OCI-LY7 (cell line): ENCODE measurements around the gene MAN2C1. TPM values are rescaled to one million over a fixed set of nuclear protein-coding genes. Genes with fewer than 3 reads are reported as not detected.
A peak's percentile ranks its signal among the peaks of the same experiment; 100 is the strongest.

Experiments
- BruUV-seq: library from RNA; stranded (reverse); fragments of 400-500 nt; replicated peaks from 2 replicates; lab custom pipeline; 2021; lab: Mats Ljungman, UMichigan
- CTCF ChIA-PET: fragments of 300-600 bp; sonication (Branson Sonifier 250); formaldehyde crosslinking; loops from one replicate; lab custom pipeline; 2022; ENCODE audit warnings: antibody characterized with exemption; ENCODE audit not compliant: unreplicated experiment; lab: Charles Lee
- POLR2A ChIA-PET: fragments of 300-600 bp; sonication (Branson Sonifier 250); formaldehyde crosslinking; loops from one replicate; lab custom pipeline; 2022; ENCODE audit warnings: antibody characterized with exemption; lab: Charles Lee
- DNase-seq: peaks from one replicate; pipeline ENCODE4 v3.0.0-alpha.2; 2015; ENCODE audit warnings: low spot score
- H2AFZ ChIP-seq: fragments of 200-600 bp; sonication (generic), shearing (Covaris generic); 2 replicates; pipeline ENCODE4 v1.6.1; 2014; ENCODE audit warnings: mild to moderate bottlenecking, antibody characterized with exemption, low read length, moderate library complexity
- H3K27ac ChIP-seq: fragments of 200-600 bp; sonication (generic); 2 replicates; pipeline ENCODE4 v1.5.1; 2014; ENCODE audit warnings: mixed run types, low read depth, mild to moderate bottlenecking, moderate library complexity, low read length, inconsistent platforms; ENCODE audit not compliant: poor library complexity, severe bottlenecking
- H3K36me3 ChIP-seq: fragments of 200-600 bp; sonication (generic); 2 replicates; pipeline ENCODE4 v1.6.1; 2014; ENCODE audit warnings: mild to moderate bottlenecking, antibody characterized with exemption, low read length, moderate library complexity, mixed read lengths; ENCODE audit not compliant: insufficient read depth
- H3K4me1 ChIP-seq: fragments of 200-600 bp; sonication (generic); 2 replicates; pipeline ENCODE4 v1.5.1; 2014; ENCODE audit warnings: mild to moderate bottlenecking, low read length; ENCODE audit not compliant: insufficient read depth, poor library complexity, severe bottlenecking
- H3K4me2 ChIP-seq: fragments of 200-600 bp; sonication (generic); 2 replicates; pipeline ENCODE4 v1.6.1; 2014; ENCODE audit warnings: mild to moderate bottlenecking, low read length
- H3K4me3 ChIP-seq: fragments of 200-600 bp; sonication (generic); 2 replicates; pipeline ENCODE4 v1.5.1; 2014; ENCODE audit warnings: mild to moderate bottlenecking, low read depth, low read length; ENCODE audit not compliant: poor library complexity, severe bottlenecking
- H3K79me2 ChIP-seq: fragments of 200-600 bp; sonication (generic); 2 replicates; pipeline ENCODE4 v1.6.1; 2016; ENCODE audit warnings: low read depth, mild to moderate bottlenecking, low read length, moderate library complexity, mixed read lengths; ENCODE audit not compliant: insufficient read depth
- H3K9me2 ChIP-seq: fragments of 200-600 bp; sonication (generic); 2 replicates; pipeline ENCODE4 v1.6.1; 2016; ENCODE audit warnings: mild to moderate bottlenecking, low read length, mixed read lengths; ENCODE audit not compliant: insufficient read depth
- H3K9me3 ChIP-seq: fragments of 200-600 bp; sonication (generic); 2 replicates; pipeline ENCODE4 v1.6.1; 2014; ENCODE audit warnings: mild to moderate bottlenecking, mixed run types, low read length, mixed read lengths
- H4K20me1 ChIP-seq: fragments of 200-600 bp; sonication (generic); 2 replicates; pipeline ENCODE4 v1.6.1; 2014; ENCODE audit warnings: mild to moderate bottlenecking, antibody characterized with exemption, low read length, moderate library complexity, mixed read lengths; ENCODE audit not compliant: insufficient read depth
- CTCF ChIP-seq: fragments of 200-600 bp; sonication (generic); conservative IDR thresholded peaks from 2 replicates; pipeline ENCODE4 v1.5.1; 2014; ENCODE audit warnings: mild to moderate bottlenecking, antibody characterized with exemption, low read length, moderate library complexity, mixed read lengths
- EZH2phosphoT487 ChIP-seq: fragments of 200-600 bp; sonication (generic); IDR thresholded peaks from 2 replicates; pipeline ENCODE4 v1.6.1; 2018; ENCODE audit warnings: low read depth, borderline replicate concordance, mild to moderate bottlenecking, mixed run types, antibody characterized with exemption, low read length, moderate library complexity, mixed read lengths
- intact Hi-C: fragments of 100-400 bp; cut with micrococcal nuclease; formaldehyde crosslinking; loops from one replicate; pipeline ENCODE4 v1.10.0; 2022; ENCODE audit not compliant: unreplicated experiment
- total RNA-seq, 2 experiments: library from RNA; depleted of rRNA in 1 of 2; stranded (reverse); fragments of >200 nt in 1 of 2; shearing (Covaris generic) in 1 of 2; gene quantifications; 2 replicates each; pipeline ENCODE4 v1.2.3, GENCODE V29; 2014 to 2022

The MAN2C1 gene
- total RNA-seq, 2 experiments from 2014 or later = 98.8 to 141 TPM

DNA sequence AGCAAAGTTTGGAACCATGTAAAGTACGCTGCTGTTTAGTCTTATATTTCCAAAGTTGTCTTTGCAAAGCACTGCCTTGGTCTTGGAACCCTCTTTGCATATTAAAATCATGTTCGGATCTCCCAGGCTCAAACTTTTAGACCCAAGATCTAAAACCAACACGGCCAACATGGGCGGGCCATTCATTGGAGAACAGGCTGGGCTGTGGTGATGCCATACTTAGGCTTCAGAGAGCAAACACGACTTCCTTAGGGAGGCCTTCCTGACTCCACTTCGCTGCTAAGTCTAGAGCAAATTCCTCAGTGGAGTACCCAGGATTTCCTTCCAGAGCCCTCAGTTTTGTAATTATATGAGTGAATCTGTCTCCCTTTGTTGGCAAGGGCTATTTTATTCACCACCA lies 3.5 kb downstream of the MAN2C1 start:
- H2AFZ ChIP-seq = no peak overlapping the region
- no peaks in the 10 kb centered on the region for H3K9me2 ChIP-seq
- TF ChIP-seq EZH2phosphoT487 = no peak
- TF ChIP-seq CTCF = no peak
- peaks cover 9% of the 10 kb centered on the region; the same call in 1 of the 2 replicates for H3K79me2 ChIP-seq
- BruUV-seq = no TSS peak
- ChIA-PET CTCF (no interaction called here), POLR2A (no interaction called here)
- H3K4me1 ChIP-seq = peaks cover 21% of the 10 kb centered on the region
- H4K20me1 ChIP-seq = no peaks in the 10 kb centered on the region
- no peak overlapping the region for H3K4me2 ChIP-seq
- no peak for DNase-seq
- H3K27ac ChIP-seq = no peak overlapping the region
- peaks cover 28% of the 10 kb centered on the region; the same call in 1 of the 2 replicates for H3K36me3 ChIP-seq
- no peak overlapping the region for H3K4me3 ChIP-seq
- intact Hi-C loops = no loop called here
- no peaks in the 10 kb centered on the region for H3K9me3 ChIP-seq

- Histone ChIP-seq H3K36me3 (peaks cover 26% of the 10 kb centered on the region; the same call in 1 of the 2 replicates), H3K27ac (no peak overlapping the region), H2AFZ (no peak overlapping the region), H3K4me2 (no peak overlapping the region), H3K9me3 (no peaks in the 10 kb centered on the region), H3K9me2 (no peaks in the 10 kb centered on the region), H3K79me2 (peaks cover under 1% of the 10 kb centered on the region; the same call in 1 of the 2 replicates), H3K4me1 (peaks cover 10% of the 10 kb centered on the region), H3K4me3 (no peak overlapping the region), H4K20me1 (no peaks in the 10 kb centered on the region)
- no peak for DNase-seq
- intact Hi-C loops = no loop called here
- no TSS peak for BruUV-seq
- CTCF ChIA-PET = no interaction called here
- no peak for TF ChIP-seq EZH2phosphoT487
- POLR2A ChIA-PET = no interaction called here
These were observed 4.6 kb downstream of the MAN2C1 start for GRCh38 chr15:75363786-75364185.

GRCh38 chr15:75362642-75363249 lies 5.7 kb downstream of the MAN2C1 start:
- Histone ChIP-seq H3K36me3 (peaks cover 34% of the 10 kb centered on the region; the same call in 1 of the 2 replicates), H2AFZ (no peak overlapping the region), H4K20me1 (no peaks in the 10 kb centered on the region), H3K4me2 (no peak overlapping the region), H3K4me3 (no peak overlapping the region), H3K79me2 (no peaks in the 10 kb centered on the region), H3K27ac (no peak overlapping the region), H3K9me3 (no peaks in the 10 kb centered on the region), H3K9me2 (no peaks in the 10 kb centered on the region), H3K4me1 (peaks cover 10% of the 10 kb centered on the region)
- POLR2A ChIA-PET = no interaction called here
- TF ChIP-seq EZH2phosphoT487 = no peak
- TF ChIP-seq CTCF = 0 out of 2 replicates have a peak, but pooled peaks have one; percentile 13
- intact Hi-C loops = no loop called here
- DNase-seq = no peak
- CTCF ChIA-PET = no interaction called here
- BruUV-seq = no TSS peak
